ENCODE measurements around the gene MRTFB.
A peak's percentile ranks its signal among the peaks of the same experiment; 100 is the strongest.

Gene MRTFB

GRCh38 chr16:14186007-14186794 lies 115.1 kb downstream of the MRTFB start:
- no peak for TF ChIP-seq POLR2A (IDR thresholded peaks at IDR 0.05; ENCODE audit: low read length)
- TF ChIP-seq GATA1 (IDR thresholded peaks at IDR 0.05; ENCODE audit: low read depth, low read length) = no peak
- peak; percentile 9 to 19 for DNase-seq

DNA sequence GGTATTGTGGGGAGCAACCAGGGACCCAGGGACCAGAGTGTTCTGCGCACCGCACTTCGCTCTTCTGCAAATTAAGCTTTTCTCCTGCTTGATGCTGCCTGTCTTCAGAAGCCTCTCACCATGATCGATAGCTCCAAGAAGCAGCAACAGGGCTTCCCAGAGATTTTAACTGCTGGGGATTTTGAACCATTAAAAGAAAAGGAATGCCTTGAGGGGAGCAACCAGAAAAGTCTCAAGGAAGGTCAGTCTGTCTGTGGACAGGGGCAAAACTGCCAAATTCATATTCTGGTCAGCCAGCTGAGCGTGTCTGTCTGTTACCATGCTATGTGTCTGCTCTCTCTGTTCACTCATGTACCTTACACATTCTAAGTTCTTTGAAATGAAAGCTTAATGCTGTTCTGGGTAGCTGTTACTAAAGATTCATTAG lies 115.7 kb downstream of the MRTFB start:
- DNase-seq = no peak
- TF ChIP-seq POLR2A (IDR thresholded peaks at IDR 0.05; ENCODE audit: low read length) (no peak), GATA1 (IDR thresholded peaks at IDR 0.05; ENCODE audit: low read depth, low read length) (no peak)

DNA sequence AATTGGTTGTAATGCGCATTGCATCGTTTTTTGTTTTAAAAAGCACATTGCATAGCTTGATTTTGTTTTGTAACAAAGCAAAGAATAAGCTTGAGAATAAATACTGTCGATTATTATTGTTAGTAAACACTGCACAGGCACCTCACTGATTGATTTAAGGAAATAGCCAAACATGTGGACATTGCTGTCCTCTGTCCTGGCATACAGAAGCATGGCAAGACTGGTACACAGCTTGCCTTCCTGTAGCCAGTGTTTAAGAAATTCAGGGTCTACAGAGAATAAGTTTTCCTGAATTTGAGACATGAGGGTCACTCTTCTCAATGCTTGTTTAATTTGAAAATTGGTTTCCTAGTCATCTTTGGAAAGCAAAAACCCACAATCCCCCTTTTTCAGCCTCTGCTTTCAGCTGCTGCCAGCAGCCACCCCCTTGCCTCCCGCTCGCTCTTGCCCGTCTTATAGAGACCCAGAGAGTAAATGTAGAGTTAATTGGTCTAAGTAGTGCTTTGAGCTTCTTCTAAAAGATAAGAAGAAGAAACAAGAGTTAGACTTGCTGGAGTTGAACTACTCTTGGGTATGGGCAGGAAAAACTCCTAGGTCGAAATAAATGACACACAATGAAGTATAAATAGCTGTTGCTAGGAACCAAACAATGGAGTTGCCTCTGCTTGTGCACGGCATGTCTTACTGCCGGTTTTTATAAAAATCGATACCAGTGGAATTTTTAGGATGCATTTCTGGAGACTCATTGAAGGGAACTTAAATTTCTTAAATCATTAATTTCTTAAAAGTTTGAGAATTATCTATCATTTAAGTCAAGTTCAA lies 116.6 kb downstream of the MRTFB start:
- DNase-seq = no peak
- TF ChIP-seq POLR2A (IDR thresholded peaks at IDR 0.05; ENCODE audit: low read length) = no peak
- TF ChIP-seq GATA1 (IDR thresholded peaks at IDR 0.05; ENCODE audit: low read depth, low read length) = no peak

DNA sequence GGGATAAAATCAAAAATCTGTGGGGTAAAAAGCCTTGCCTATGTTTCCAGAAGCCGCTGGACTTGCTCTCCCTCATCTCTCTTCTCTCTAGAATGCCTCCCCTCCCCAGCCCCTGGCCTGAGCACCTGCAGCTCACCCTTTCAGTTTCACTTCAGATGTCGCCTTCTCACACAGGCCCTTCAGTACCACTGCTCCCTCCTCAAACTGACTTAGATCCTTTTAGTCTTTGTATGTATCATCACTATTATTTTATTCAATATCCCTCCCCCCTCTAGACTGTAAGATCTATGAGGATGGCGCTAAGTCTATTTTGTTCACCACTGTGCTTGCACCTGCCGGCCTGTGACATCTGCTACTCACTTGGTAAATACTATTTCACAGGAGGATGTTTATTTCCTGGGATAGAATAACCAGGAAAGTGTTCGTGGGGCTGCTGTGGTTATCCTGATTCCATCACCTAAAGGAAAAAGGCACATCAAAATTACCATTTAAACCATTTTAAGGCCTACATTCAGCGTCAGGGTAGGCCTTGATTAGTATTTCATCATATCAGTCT lies 122.3 kb downstream of the MRTFB start:
- no peak for TF ChIP-seq GATA1 (IDR thresholded peaks at IDR 0.05; ENCODE audit: low read depth, low read length)
- TF ChIP-seq POLR2A (IDR thresholded peaks at IDR 0.05; ENCODE audit: low read length) = no peak
- DNase-seq = peak in 1 of 2 experiments; percentile 5

DNA sequence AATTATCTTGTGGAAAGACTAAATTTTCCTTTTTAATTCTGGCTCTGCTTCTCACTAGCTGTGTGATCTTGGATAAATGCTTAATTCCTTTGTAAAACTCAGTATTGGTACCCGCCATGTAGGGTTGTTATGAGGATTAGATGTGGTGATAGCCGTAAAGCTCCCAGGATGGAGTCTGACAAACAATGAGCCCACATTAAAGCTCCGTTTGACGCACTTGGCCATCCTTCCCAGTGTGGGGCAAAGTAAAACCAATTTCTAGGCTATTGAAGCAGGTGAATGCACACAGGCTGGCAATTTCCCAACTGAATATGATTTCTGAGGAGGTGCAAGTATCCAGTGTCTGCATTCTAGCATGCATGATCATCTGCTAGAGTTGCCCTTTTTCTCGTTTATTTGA lies 123.6 kb downstream of the MRTFB start:
- no peak for DNase-seq
- TF ChIP-seq POLR2A (IDR thresholded peaks at IDR 0.05; ENCODE audit: low read length) = no peak
- TF ChIP-seq GATA1 (IDR thresholded peaks at IDR 0.05; ENCODE audit: low read depth, low read length) = no peak

DNA sequence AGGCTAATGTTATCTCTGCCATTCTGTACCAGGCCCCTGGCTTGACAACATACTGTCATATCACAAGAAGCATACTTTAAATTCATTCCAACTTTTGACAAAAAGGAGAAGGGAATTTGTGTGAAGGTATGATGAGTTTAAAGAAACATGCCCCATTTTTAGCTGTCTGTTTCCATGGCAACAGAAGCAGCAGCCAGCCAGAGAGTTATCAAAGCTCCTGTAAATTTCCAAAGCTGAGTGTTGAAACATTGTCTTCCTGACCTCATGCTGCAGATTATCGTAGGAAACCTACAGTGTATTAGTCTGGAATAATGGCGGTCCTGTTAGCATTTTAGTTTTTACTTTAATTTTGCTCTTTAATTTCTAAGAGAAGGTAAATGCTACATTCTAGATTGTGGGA lies 124.9 kb downstream of the MRTFB start:
- TF ChIP-seq GATA1 (IDR thresholded peaks at IDR 0.05; ENCODE audit: low read depth, low read length) (no peak), POLR2A (IDR thresholded peaks at IDR 0.05; ENCODE audit: low read length) (no peak)
- peak; percentile 8 to 61 for DNase-seq

- TF ChIP-seq POLR2A (IDR thresholded peaks at IDR 0.05; ENCODE audit: low read length) (no peak), GATA1 (IDR thresholded peaks at IDR 0.05; ENCODE audit: low read depth, low read length) (no peak)
- no peak for DNase-seq
These were observed 125.4 kb downstream of the MRTFB start for GRCh38 chr16:14196539-14196938.

DNA sequence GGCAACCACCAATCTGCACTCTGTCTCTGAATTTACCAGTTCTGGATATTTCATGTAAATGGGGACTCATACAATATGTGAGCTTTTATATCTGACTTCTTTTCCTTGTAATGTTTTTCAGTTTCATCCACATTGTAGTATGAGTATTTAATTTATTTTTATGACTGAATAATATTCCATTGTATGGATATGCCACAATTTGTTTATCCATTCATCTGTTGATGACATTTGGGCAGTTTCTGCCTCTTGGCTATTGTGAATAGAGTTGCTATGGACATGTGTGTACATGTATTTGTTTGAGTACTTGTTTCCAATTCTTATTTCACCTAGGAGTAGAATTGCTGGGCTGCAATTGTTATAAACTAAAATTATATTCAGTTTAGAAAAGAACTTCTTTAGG lies 126.9 kb downstream of the MRTFB start:
- TF ChIP-seq POLR2A (IDR thresholded peaks at IDR 0.05; ENCODE audit: low read length) (no peak), GATA1 (IDR thresholded peaks at IDR 0.05; ENCODE audit: low read depth, low read length) (no peak)
- DNase-seq = no peak

- DNase-seq = no peak
- no peak for TF ChIP-seq POLR2A (IDR thresholded peaks at IDR 0.05; ENCODE audit: low read length)
- no peak for TF ChIP-seq GATA1 (IDR thresholded peaks at IDR 0.05; ENCODE audit: low read depth, low read length)
These were observed 127.5 kb downstream of the MRTFB start for GRCh38 chr16:14198572-14198971.

DNA sequence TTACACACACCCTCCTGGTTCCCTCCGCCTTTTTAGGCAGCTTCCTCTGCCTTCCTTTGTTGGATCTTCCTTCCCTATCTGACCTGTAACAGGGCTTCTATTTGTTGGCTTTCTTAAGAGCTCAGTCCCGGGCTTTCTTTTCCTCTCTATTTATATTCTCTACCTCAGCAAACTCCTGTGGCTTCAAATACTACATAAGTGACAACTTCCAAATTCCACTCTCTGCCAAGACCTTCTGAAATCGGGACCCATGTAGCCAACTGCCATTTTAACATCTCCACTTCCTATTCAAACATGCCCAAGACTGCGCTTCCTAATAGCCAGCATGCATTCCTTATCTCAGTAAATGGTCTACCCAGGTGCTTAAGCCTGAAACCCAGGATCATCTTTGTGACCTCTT lies 128.1 kb downstream of the MRTFB start:
- TF ChIP-seq POLR2A (IDR thresholded peaks at IDR 0.05; ENCODE audit: low read length) (no peak), GATA1 (IDR thresholded peaks at IDR 0.05; ENCODE audit: low read depth, low read length) (no peak)
- no peak for DNase-seq

- no peak for TF ChIP-seq POLR2A (IDR thresholded peaks at IDR 0.05; ENCODE audit: low read length)
- TF ChIP-seq GATA1 (IDR thresholded peaks at IDR 0.05; ENCODE audit: low read depth, low read length) = no peak
- DNase-seq = no peak
These were observed 128.5 kb downstream of the MRTFB start for GRCh38 chr16:14199624-14200023.

- no peak for DNase-seq
- TF ChIP-seq POLR2A (IDR thresholded peaks at IDR 0.05; ENCODE audit: low read length) = no peak
- TF ChIP-seq GATA1 (IDR thresholded peaks at IDR 0.05; ENCODE audit: low read depth, low read length) = no peak
These were observed 131.0 kb downstream of the MRTFB start for GRCh38 chr16:14202095-14202494.

DNA sequence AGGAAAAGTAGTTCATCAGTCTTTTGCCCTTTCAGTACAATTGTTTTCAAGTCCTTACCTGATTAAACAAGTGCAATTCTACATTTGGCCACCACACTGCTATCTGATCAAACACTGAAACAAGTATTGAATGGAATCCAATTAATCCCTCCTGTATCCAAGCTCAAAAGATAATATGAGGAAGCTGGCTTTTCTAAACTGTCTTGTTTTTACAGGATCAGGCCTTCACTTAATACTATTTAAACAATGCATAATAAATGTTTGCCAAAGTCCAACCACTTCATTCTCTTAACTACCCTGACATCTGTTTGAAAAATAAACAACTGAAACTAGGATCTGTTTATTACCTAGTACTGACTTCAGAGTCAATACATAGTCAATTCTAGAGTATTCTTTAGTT lies 131.6 kb downstream of the MRTFB start:
- no peak for TF ChIP-seq POLR2A (IDR thresholded peaks at IDR 0.05; ENCODE audit: low read length)
- no peak for TF ChIP-seq GATA1 (IDR thresholded peaks at IDR 0.05; ENCODE audit: low read depth, low read length)
- peak; percentile 36 to 50 for DNase-seq

DNA sequence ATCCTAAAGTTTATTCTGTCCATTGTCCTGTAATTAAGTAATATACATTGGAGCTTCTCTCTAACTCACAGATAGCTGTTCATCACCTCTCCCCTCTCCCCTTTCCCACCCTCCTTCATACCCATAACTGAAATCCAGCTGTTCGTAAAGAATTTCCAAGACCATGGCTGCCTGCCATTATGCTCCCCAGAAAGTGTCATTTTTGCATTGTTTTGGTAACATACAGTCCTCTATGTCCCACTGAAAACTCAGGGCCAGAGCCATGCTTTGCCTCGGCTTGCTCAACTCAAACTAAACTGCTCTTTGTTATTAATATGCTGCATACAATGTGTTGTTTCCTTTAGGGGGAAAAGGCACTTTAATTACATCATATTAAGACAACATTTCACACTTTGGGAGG lies 132.0 kb downstream of the MRTFB start:
- no peak for DNase-seq
- TF ChIP-seq GATA1 (IDR thresholded peaks at IDR 0.05; ENCODE audit: low read depth, low read length) = no peak
- no peak for TF ChIP-seq POLR2A (IDR thresholded peaks at IDR 0.05; ENCODE audit: low read length)

Data from erythroblast (primary cell).